Measurements from ENCODE around the gene DNAJC8. TPM values are rescaled to one million over a fixed set of nuclear protein-coding genes. Genes with fewer than 3 reads are reported as not detected.
A peak's percentile ranks its signal among the peaks of the same experiment; 100 is the strongest.

Gene DNAJC8
- total and polyA plus RNA-seq, 10 of the 15 experiments (the other 5 are each of a cell fraction or from before 2014, with no cell fraction given), result 91.2 to 296 (median 152) TPM

DNA sequence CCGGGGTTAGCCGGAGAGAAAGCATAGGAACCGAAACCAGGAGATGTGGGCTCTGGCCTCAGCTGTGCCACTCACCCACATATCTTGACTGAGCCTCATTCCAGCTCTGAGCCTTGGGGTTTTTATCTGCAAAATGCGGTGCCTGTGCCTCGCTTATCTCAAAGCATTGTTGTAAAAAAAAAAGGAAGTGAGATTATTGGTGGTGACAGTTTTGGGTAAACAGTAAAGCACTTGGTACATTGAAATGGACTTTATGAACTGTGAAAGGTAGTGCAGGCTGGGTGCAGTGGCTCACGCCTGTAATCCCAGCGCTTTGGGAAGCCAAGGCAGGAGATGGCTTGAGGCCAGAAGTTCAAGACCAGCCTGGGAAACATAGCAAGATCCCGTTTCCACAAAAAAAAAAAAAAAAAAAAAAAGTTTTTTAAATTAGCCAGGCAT lies 60.1 kb downstream of the DNAJC8 start (continued):
- TF ChIP-seq, protein P1, sequence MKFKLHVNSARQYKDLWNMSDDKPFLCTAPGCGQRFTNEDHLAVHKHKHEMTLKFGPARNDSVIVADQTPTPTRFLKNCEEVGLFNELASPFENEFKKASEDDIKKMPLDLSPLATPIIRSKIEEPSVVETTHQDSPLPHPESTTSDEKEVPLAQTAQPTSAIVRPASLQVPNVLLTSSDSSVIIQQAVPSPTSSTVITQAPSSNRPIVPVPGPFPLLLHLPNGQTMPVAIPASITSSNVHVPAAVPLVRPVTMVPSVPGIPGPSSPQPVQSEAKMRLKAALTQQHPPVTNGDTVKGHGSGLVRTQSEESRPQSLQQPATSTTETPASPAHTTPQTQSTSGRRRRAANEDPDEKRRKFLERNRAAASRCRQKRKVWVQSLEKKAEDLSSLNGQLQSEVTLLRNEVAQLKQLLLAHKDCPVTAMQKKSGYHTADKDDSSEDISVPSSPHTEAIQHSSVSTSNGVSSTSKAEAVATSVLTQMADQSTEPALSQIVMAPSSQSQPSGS (IDR thresholded peaks at IDR 0.05; ENCODE audit: low read length), result peak; percentile 88; the same call in 1 of the 2 replicates
- TF ChIP-seq CEBPB (IDR thresholded peaks at IDR 0.05; ENCODE audit: borderline replicate concordance in 1 of 2, low read depth in 2 of 2, low read length in 2 of 2), result peak in 1 of 2 experiments; percentile 78; a peak in 1 of 4 replicates
- TF ChIP-seq BMI1 (IDR thresholded peaks at IDR 0.05; ENCODE audit: borderline replicate concordance), result peak; percentile 76; the same call in 1 of the 2 replicates
- TF ChIP-seq NR2C2 (IDR thresholded peaks at IDR 0.05; ENCODE audit: borderline replicate concordance, control insufficient read depth, insufficient read length, low read depth), result no peak
- TF ChIP-seq NBN (IDR thresholded peaks at IDR 0.05), result peak; percentile 68
- TF ChIP-seq STAT1 (conservative IDR thresholded peaks at IDR 0.05), result no peak
- TF ChIP-seq NFIC (IDR thresholded peaks at IDR 0.05; ENCODE audit: low read depth, low read length), result peak; percentile 96
- peak; percentile 90 for TF ChIP-seq ZNF384 (IDR thresholded peaks at IDR 0.05; ENCODE audit: borderline replicate concordance, low read depth, low read length)
- TF ChIP-seq CHD1 (IDR thresholded peaks at IDR 0.05; ENCODE audit: low read depth, low read length), result no peak
- peak; percentile 92 to 98 for TF ChIP-seq EP300 (IDR thresholded peaks at IDR 0.05; ENCODE audit: borderline replicate concordance in 1 of 2, control insufficient read depth in 1 of 2, low read depth in 2 of 2, low read length in 2 of 2)
- peak; percentile 49; the same call in 1 of the 2 replicates for TF ChIP-seq IRF5 (IDR thresholded peaks at IDR 0.05; ENCODE audit: borderline replicate concordance)
- peak; percentile 82; the same call in 1 of the 2 replicates for TF ChIP-seq TCF7 (IDR thresholded peaks at IDR 0.05; ENCODE audit: borderline replicate concordance)
- no peak for TF ChIP-seq CBX3 (IDR thresholded peaks at IDR 0.05; ENCODE audit: borderline replicate concordance, low read depth)
- TF ChIP-seq PAX5 (IDR thresholded peaks at IDR 0.05; ENCODE audit: borderline replicate concordance, low read depth, low read length), result peak; percentile 95; the same call in 1 of the 2 replicates
- TF ChIP-seq CBFB (IDR thresholded peaks at IDR 0.05; ENCODE audit: low read depth), result peak; percentile 97
- peak; percentile 84 for TF ChIP-seq GATAD2B (conservative IDR thresholded peaks at IDR 0.05; ENCODE audit: low read depth)
- 0 out of 2 replicates have a peak, but pooled peaks have one; percentile 3 for TF ChIP-seq RAD21 (IDR thresholded peaks at IDR 0.05; ENCODE audit: insufficient read depth, low read depth, low read length)
- peak; percentile 88 for TF ChIP-seq CREM (IDR thresholded peaks at IDR 0.05; ENCODE audit: low read depth)
- no peak; the same call in 1 of the 2 replicates for TF ChIP-seq GABPA (IDR thresholded peaks at IDR 0.05; ENCODE audit: low read depth)
- TF ChIP-seq BHLHE40 (IDR thresholded peaks at IDR 0.05; ENCODE audit: borderline replicate concordance in 1 of 2, low read depth in 2 of 2, low read length in 1 of 2), result peak; percentile 83 to 86
- TF ChIP-seq TAF1 (IDR thresholded peaks at IDR 0.05; ENCODE audit: borderline replicate concordance, low read depth, low read length), result no peak
- TF ChIP-seq MYB (IDR thresholded peaks at IDR 0.05; ENCODE audit: borderline replicate concordance, low read depth, low read length), result 0 out of 2 replicates have a peak, but pooled peaks have one; percentile 53
- peak; percentile 98 for TF ChIP-seq IRF4 (IDR thresholded peaks at IDR 0.05; ENCODE audit: low read depth, low read length)
- TF ChIP-seq NR2F1 (conservative IDR thresholded peaks at IDR 0.05), result peak; percentile 78
- peak; percentile 76; the same call in 1 of the 2 replicates for TF ChIP-seq CBX5 (IDR thresholded peaks at IDR 0.05; ENCODE audit: low read depth)
- TF ChIP-seq JUND (IDR thresholded peaks at IDR 0.05; ENCODE audit: low read depth, low read length), result 0 out of 2 replicates have a peak, but pooled peaks have one; percentile 26
- TF ChIP-seq TCF12 (IDR thresholded peaks at IDR 0.05; ENCODE audit: low read depth, low read length), result peak; percentile 82
- peak; percentile 65; the same call in 1 of the 3 replicates for TF ChIP-seq POU2F2 (IDR thresholded peaks at IDR 0.05; ENCODE audit: borderline replicate concordance, low read depth, low read length)
- peak; percentile 90 for TF ChIP-seq PKNOX1 (IDR thresholded peaks at IDR 0.05)
- TF ChIP-seq EED (IDR thresholded peaks at IDR 0.05; ENCODE audit: low read depth), result peak; percentile 100

All from GM12878 (cell line).